ENCODE results near the gene COL13A1. TPM values are rescaled to one million over a fixed set of nuclear protein-coding genes. Genes with fewer than 3 reads are reported as not detected.

The COL13A1 gene
- total RNA-seq, 3 donors from 2014 or later: 0.66 to 0.80 (median 0.73) TPM

GRCh38 chr10:69831231-69831855 lies 29.6 kb downstream of the COL13A1 start:
- TF ChIP-seq POLR2AphosphoS5 (IDR thresholded peaks at IDR 0.05) (no peak), CTCF (IDR thresholded peaks at IDR 0.05) (no peak), POLR2A (IDR thresholded peaks at IDR 0.05) (no peak)
- no peaks in the 10 kb centered on the region for H3K4me1 ChIP-seq
- DNase-seq (ENCODE audit: low spot score in 2 of 2): no peak
- no peak overlapping the region for H3K27ac ChIP-seq
- H3K4me3 ChIP-seq: no peak overlapping the region
- H3K27me3 ChIP-seq: no peaks in the 10 kb centered on the region
- intact Hi-C loops (cut with DNase I; ENCODE audit: low total_unique reads): loop anchor here (2.0 kb wide), 1 partner anchor 67 kb away; no protein-coding TSS in a partner anchor
- no peaks in the 10 kb centered on the region for H3K36me3 ChIP-seq
- H3K9me3 ChIP-seq: no peaks in the 10 kb centered on the region

GRCh38 chr10:69835233-69835632 lies 33.5 kb downstream of the COL13A1 start:
- intact Hi-C loops (cut with DNase I; ENCODE audit: low total_unique reads): no loop called here
- no peaks in the 10 kb centered on the region for H3K36me3 ChIP-seq
- no peaks in the 10 kb centered on the region for H3K27me3 ChIP-seq
- no peaks in the 10 kb centered on the region for H3K9me3 ChIP-seq
- H3K27ac ChIP-seq: no peak overlapping the region
- TF ChIP-seq POLR2A (IDR thresholded peaks at IDR 0.05) (no peak), CTCF (IDR thresholded peaks at IDR 0.05) (no peak), POLR2AphosphoS5 (IDR thresholded peaks at IDR 0.05) (no peak)
- H3K4me1 ChIP-seq: no peaks in the 10 kb centered on the region
- no peak for DNase-seq (ENCODE audit: low spot score in 2 of 2)
- H3K4me3 ChIP-seq: no peak overlapping the region

GRCh38 chr10:69835875-69836730 lies 34.4 kb downstream of the COL13A1 start:
- Histone ChIP-seq H3K4me3 (no peak overlapping the region), H3K27ac (no peak overlapping the region), H3K9me3 (no peaks in the 10 kb centered on the region), H3K27me3 (no peaks in the 10 kb centered on the region), H3K4me1 (no peaks in the 10 kb centered on the region), H3K36me3 (no peaks in the 10 kb centered on the region)
- intact Hi-C loops (cut with DNase I; ENCODE audit: low total_unique reads): no loop called here
- TF ChIP-seq POLR2A (IDR thresholded peaks at IDR 0.05) (no peak), POLR2AphosphoS5 (IDR thresholded peaks at IDR 0.05) (no peak), CTCF (IDR thresholded peaks at IDR 0.05) (no peak)
- no peak for DNase-seq (ENCODE audit: low spot score in 2 of 2)

GRCh38 chr10:69836731-69837030 lies 35.0 kb downstream of the COL13A1 start:
- intact Hi-C loops (cut with DNase I; ENCODE audit: low total_unique reads): no loop called here

More at GRCh38 chr10:69836731-69837030, 35.0 kb downstream of the COL13A1 start:
- no peak for DNase-seq (ENCODE audit: low spot score in 2 of 2)
- Histone ChIP-seq H3K9me3 (no peaks in the 10 kb centered on the region), H3K36me3 (no peaks in the 10 kb centered on the region), H3K4me1 (no peaks in the 10 kb centered on the region), H3K27ac (no peak overlapping the region), H3K27me3 (no peaks in the 10 kb centered on the region), H3K4me3 (no peak overlapping the region)
- TF ChIP-seq CTCF (IDR thresholded peaks at IDR 0.05) (no peak), POLR2AphosphoS5 (IDR thresholded peaks at IDR 0.05) (no peak), POLR2A (IDR thresholded peaks at IDR 0.05) (no peak)

Data from breast epithelium (tissue), 4 donors.